Breast epithelium (tissue), 3 donors: ENCODE data around the gene TRMT1.

Experiments used
- CTCF ChIP-seq, 3 donors: fragments of 450-650 bp; IDR thresholded peaks; one replicate each; pipeline ENCODE4 v1.5.1; 2016 to 2017; ENCODE audit warnings: antibody characterized with exemption in 3 of 3, mild to moderate bottlenecking in 3 of 3, moderate library complexity in 3 of 3
- POLR2A ChIP-seq: fragments of 450-650 bp; IDR thresholded peaks from one replicate; pipeline ENCODE4 v1.6.1; 2016; ENCODE audit warnings: antibody characterized with exemption, mild to moderate bottlenecking, moderate library complexity
- POLR2AphosphoS5 ChIP-seq, 3 donors: sonication (generic); formaldehyde crosslinking; IDR thresholded peaks; one replicate each; pipeline ENCODE4 v1.6.1; 2017; ENCODE audit warnings: antibody characterized with exemption in 3 of 3

- TF ChIP-seq CTCF (IDR thresholded peaks at IDR 0.05) (no peak), POLR2A (no peak), POLR2AphosphoS5 (IDR thresholded peaks at IDR 0.05) (no peak)
Observed at GRCh38 chr19:13138916-13139198, 22.3 kb upstream of the TRMT1 start.
